ENCODE data around the gene LMX1A. TPM values are rescaled to one million over a fixed set of nuclear protein-coding genes. Genes with fewer than 3 reads are reported as not detected.

LMX1A gene
- total and polyA plus RNA-seq, 2 of the 13 experiments (the other 11 are each of a cell fraction or from before 2014, with no cell fraction given): 0.07 TPM; not detected in 1

- no peak for TF ChIP-seq ZZZ3 (CRISPR knock-in tag; IDR thresholded peaks at IDR 0.05; ENCODE audit: borderline replicate concordance)
- TF ChIP-seq ZNF547 (CRISPR knock-in tag; IDR thresholded peaks at IDR 0.05): no peak
- no peak for TF ChIP-seq ZNF232 (CRISPR knock-in tag; IDR thresholded peaks at IDR 0.05; ENCODE audit: borderline replicate concordance)
- TF ChIP-seq ZNF644 (CRISPR knock-in tag; IDR thresholded peaks at IDR 0.05; ENCODE audit: low read depth): peak; percentile 94
- no peak for TF ChIP-seq ZNF670 (CRISPR knock-in tag; IDR thresholded peaks at IDR 0.05; ENCODE audit: borderline replicate concordance)
- no peak for TF ChIP-seq THAP7 (CRISPR knock-in tag; IDR thresholded peaks at IDR 0.05)
- no peak for TF ChIP-seq ZNF83 (CRISPR knock-in tag; IDR thresholded peaks at IDR 0.05; ENCODE audit: borderline replicate concordance)
- TF ChIP-seq NCOA5 (CRISPR knock-in tag; IDR thresholded peaks at IDR 0.05): no peak
- TF ChIP-seq ZNF546 (CRISPR knock-in tag; conservative IDR thresholded peaks at IDR 0.05): no peak
- TF ChIP-seq RFX3 (CRISPR knock-in tag; IDR thresholded peaks at IDR 0.05): no peak
- TF ChIP-seq CREB1 (IDR thresholded peaks at IDR 0.05): no peak
- no peak for TF ChIP-seq CREB1 (CRISPR knock-in tag; IDR thresholded peaks at IDR 0.05)
- TF ChIP-seq, protein P1, sequence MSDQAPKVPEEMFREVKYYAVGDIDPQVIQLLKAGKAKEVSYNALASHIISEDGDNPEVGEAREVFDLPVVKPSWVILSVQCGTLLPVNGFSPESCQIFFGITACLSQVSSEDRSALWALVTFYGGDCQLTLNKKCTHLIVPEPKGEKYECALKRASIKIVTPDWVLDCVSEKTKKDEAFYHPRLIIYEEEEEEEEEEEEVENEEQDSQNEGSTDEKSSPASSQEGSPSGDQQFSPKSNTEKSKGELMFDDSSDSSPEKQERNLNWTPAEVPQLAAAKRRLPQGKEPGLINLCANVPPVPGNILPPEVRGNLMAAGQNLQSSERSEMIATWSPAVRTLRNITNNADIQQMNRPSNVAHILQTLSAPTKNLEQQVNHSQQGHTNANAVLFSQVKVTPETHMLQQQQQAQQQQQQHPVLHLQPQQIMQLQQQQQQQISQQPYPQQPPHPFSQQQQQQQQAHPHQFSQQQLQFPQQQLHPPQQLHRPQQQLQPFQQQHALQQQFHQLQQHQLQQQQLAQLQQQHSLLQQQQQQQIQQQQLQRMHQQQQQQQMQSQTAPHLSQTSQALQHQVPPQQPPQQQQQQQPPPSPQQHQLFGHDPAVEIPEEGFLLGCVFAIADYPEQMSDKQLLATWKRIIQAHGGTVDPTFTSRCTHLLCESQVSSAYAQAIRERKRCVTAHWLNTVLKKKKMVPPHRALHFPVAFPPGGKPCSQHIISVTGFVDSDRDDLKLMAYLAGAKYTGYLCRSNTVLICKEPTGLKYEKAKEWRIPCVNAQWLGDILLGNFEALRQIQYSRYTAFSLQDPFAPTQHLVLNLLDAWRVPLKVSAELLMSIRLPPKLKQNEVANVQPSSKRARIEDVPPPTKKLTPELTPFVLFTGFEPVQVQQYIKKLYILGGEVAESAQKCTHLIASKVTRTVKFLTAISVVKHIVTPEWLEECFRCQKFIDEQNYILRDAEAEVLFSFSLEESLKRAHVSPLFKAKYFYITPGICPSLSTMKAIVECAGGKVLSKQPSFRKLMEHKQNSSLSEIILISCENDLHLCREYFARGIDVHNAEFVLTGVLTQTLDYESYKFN (CRISPR knock-in tag; conservative IDR thresholded peaks at IDR 0.05): peak; percentile 69
- no peak for TF ChIP-seq NR2F6 (IDR thresholded peaks at IDR 0.05)
- no peak for TF ChIP-seq NR2F6 (CRISPR knock-in tag; IDR thresholded peaks at IDR 0.05)
- no peak for TF ChIP-seq TP53 (CRISPR knock-in tag; conservative IDR thresholded peaks at IDR 0.05)
- TF ChIP-seq ZNF468 (CRISPR knock-in tag; IDR thresholded peaks at IDR 0.05): no peak
- no peak for TF ChIP-seq ZC3H4 (CRISPR knock-in tag; IDR thresholded peaks at IDR 0.05; ENCODE audit: borderline replicate concordance)
- no peak for TF ChIP-seq EED (CRISPR knock-in tag; IDR thresholded peaks at IDR 0.05)
- no peak for TF ChIP-seq KDM4B (CRISPR knock-in tag; IDR thresholded peaks at IDR 0.05)
- no peak for TF ChIP-seq JUND (CRISPR knock-in tag; IDR thresholded peaks at IDR 0.05)
- peak; percentile 73 for TF ChIP-seq SALL1 (CRISPR knock-in tag; IDR thresholded peaks at IDR 0.05)
- TF ChIP-seq ZNF496 (CRISPR knock-in tag; IDR thresholded peaks at IDR 0.05; ENCODE audit: insufficient replicate concordance): no peak
- peak; percentile 47; the same call in 1 of the 2 replicates for TF ChIP-seq RERE (CRISPR knock-in tag; IDR thresholded peaks at IDR 0.05; ENCODE audit: low read depth)
- no peak for TF ChIP-seq PLRG1 (conservative IDR thresholded peaks at IDR 0.05)
These were observed 97.3 kb downstream of the LMX1A start (continued) for GRCh38 chr1:165259236-165259635.
